ENCODE measurements around the gene DCAKD.

- TF ChIP-seq CTCF (conservative IDR thresholded peaks at IDR 0.05) (no peak), ZFX (IDR thresholded peaks at IDR 0.05) (no peak)
Observed at GRCh38 chr17:45052052-45052772, 780 bp upstream of the DCAKD start.

All from C4-2B (cell line).